CD4-positive, alpha-beta T cell treated with Interleukin-12 subunit alpha and Interleukin-12 subunit beta, for 1 hour (primary cell): ENCODE results near the gene SMARCA2.

Experiments
- DNase-seq: peaks from one replicate; pipeline ENCODE4 v3.0.0-alpha.2; 2020

The SMARCA2 gene

DNA sequence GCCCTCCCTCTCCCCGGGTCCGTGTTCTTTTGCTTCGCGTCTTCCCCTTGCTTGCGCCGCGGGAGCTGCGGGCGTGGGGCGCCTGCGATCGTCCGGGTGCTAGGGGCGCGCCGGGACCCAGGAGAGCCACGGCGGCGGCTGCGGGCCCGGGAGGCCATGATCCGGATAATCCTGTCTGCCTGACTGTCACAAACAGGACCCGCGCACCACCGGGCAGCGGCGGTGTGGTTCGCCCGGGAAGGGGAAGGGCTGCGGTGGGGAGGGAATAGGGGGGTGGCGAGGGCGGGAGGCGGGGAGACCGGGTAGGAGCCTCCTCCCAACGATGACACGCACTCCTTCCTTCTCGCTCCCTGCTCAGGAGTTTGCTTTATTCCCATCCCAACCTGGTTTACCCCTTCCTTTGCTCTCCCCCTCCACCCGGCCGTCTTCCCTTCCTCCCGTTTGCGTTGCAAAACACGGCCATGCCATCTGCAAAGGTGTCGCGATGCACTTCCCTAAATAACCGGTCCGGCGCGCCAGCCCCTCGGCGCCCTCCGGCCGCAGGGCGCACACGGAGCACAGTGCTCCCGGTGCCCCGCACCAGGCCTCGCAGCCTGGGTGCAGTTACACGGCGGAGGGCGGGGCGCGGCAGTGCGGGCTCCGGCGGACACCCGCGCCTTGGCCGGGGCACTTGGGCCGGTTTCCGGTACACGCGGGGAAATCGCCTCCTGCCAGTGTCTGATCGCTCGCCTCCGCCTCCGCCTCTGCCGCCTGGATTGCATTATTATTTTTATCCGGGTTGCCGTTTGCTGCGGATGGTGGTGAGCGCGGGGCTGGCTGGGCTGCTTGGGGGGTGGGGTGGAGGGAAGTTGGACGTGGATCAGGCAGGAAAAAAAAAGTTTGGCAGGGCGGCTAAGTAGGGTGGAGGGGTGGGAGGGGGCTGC is 1.5 kb downstream of the SMARCA2 start:
- DNase-seq, result peak; percentile 66

DNA sequence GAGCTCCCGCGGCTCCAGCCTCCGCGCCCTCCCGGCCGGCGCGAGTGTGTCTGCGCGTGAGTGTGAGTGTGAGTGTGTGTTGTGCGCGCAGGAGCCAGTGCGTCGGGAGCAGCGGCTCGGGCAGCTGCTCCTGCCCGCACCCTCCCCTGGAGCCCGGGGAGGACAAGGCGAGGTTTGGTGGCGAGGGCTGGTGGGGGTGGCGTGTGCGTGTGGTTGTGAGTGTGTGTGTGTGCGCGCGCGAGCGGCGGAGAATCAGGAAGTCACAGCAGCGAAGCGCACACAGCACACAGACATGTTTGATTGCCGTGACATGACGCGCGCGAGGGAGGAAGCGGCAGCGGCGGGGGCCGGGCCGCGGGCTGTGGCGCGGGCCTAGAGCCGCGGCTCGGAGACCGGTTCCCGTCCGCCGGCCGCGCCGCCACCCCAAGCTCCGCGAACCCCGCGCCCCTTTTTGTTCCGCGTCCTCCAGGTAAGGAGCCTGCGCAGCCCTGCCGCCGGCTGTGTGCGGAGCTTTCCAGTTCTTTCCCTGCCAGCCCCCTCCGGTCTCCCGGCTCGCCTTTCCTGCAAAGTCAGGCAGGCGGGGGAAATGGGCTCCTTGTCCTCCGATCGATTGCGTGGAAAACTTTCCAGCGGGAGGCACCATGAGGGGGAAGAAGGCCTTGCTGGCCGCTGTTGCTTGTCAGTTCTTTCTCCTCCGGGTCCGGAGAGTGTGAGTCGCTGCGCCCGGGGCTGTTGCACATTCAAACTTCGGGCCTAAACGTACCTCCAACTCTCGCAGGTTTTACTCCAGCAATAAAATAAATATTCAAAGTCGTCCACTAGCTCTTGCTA is 2.4 kb downstream of the SMARCA2 start:
- peak; percentile 87 for DNase-seq

DNA sequence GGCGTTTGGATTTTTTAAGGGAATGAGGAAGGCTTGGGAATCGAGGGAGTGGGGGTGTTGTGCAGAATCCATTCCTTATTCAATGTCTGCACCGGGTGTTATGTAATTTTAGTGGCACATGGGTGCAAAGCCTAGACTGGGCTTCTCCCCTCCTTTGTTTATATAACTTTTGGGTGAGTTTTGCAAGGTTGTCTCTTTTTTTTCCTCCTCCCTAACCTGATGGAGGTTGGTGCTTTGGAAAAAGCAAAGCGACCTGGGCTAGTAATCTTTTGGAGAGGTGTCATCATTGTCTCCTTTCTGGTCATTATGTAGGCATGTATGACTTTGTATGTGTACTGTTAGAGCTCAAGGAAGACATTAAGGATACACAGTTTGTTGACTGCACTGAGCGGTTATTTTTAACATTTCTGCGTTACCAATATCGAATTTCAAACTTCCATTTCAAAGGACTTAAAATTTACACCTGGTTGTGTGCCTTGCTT is 3.1 kb downstream of the SMARCA2 start:
- DNase-seq, result peak; percentile 13

DNA sequence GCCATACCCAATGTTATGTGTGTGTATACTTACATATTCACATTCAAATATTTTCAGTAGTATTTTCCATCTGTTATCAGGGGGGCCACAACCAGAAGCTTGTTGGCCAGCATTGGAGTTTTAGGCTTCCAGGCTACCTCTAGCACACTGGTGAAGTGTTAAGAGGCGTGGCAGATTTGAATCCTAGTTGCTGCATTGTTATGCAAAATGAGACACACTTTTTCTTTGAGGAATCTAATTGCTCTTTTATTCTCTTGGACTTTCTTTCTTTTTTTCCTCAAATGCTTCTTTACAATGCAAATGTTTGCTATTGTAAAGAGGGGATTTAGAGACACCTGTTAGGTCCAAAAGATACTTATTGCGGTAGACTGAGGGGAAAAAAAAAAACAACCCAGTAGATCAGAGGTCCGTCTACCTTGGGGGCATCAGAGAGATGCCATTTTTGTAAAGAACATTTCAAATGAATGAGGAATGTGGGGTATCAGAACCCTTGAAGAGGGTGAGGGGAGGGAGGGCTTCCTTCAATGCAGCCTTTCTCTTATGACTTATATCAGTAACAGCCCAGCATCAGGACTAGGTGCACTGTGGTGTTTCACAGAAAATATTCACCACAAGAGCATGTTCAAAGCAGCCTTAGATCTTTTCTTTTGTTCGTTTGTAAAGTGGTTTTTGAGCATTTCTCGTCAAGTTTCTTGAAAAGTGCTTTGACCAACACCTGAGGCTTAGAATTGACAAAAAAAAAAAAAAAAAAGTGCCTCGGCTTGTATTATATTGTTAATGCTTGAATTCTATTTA is 3.8 kb downstream of the SMARCA2 start:
- DNase-seq, result peak; percentile 66

DNA sequence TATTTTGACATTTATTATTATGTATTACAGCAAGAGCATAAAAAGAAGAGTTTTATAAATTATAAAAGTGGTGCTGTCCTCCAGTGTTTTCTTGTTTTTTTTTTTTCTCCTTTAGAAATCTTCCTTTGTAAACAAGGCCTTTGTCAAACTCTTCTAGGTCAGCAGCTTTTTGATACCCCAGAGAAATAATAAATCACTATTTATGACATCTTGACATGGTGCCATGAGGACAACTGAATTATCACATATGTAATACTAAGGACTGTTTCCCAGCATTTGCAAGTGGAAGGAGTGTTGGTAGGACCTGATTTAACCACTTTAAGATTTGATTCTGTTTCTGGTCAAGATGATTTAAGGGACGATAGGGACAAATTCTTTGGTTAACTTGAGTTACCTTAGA is 4.6 kb downstream of the SMARCA2 start:
- DNase-seq, result no peak

DNA sequence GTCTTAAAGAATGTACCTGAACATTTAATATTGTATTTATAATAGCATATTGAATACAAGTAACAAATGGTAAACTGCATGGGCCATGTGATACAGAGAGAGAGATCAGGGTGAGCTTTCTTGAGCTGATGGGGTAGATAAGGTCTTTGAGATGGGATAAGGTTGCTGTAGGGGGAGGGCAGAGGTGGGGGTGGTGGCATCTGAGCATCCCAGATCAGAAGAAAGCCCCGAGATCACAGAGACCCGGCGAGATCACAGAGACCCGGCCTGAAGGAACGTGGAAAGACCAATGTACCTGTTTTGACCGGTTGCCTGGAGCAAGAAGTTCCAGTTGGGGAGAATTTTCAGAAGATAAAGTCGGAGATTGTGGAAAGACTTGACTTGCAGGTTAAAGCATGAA is 6.6 kb downstream of the SMARCA2 start:
- peak; percentile 20 for DNase-seq

DNA sequence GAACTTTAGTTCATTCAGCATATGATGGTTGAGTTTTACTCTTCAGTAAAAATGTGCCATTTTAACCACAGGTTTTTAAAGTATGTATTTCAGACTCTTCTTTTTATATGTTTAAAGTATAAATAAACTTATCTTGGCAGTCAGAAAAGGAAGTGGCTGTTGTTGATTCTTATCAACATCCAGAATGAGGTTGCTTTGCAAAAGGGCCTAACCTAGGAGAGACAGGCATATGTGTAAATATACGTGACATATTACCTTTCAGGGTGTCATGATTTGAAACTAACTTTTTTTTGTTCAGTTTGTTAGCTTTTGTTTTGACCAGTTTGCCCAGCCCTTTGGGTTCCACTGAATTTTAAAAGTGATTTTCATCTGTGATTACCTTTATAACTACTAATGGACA is 7.4 kb downstream of the SMARCA2 start:
- DNase-seq, result peak; percentile 65

DNA sequence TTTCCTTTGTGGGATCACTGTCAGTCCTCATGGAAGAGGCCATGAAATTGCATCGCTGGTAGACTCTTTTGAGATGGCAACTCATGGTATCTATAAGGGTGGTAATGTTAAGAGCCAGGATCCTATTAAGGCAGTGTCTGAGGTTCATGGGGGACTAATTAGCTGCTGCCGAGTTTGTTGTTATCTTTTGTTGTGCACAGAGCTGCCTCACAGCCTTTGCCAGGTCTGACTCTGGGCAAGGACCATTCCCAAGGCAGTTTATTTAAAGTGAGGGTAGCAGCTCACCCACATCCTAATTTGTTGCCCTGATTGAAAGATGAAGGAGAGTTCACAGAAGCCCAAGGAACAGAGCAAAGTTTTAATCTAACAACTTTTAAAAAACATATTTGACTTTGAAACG is 7.9 kb downstream of the SMARCA2 start:
- no peak for DNase-seq

DNA sequence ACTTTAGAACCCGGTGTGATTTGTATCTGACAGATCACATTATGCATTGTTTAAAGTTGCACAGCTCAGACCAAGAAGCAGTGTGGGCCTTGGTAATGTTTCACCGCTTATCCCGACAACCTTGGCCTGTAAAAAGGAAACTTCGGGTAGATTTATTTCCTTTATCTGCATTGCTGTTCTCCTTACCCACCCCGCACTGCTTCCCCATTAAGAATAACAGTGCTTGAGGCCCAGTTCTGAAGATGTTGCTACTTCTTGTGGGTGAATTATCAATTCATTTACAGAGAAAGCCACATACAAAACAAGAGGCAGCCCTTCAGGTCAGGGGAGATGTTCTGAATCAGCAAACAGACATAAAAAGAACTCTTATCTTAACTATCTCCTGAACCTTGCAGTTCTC is 8.4 kb downstream of the SMARCA2 start:
- peak; percentile 11 for DNase-seq

DNA sequence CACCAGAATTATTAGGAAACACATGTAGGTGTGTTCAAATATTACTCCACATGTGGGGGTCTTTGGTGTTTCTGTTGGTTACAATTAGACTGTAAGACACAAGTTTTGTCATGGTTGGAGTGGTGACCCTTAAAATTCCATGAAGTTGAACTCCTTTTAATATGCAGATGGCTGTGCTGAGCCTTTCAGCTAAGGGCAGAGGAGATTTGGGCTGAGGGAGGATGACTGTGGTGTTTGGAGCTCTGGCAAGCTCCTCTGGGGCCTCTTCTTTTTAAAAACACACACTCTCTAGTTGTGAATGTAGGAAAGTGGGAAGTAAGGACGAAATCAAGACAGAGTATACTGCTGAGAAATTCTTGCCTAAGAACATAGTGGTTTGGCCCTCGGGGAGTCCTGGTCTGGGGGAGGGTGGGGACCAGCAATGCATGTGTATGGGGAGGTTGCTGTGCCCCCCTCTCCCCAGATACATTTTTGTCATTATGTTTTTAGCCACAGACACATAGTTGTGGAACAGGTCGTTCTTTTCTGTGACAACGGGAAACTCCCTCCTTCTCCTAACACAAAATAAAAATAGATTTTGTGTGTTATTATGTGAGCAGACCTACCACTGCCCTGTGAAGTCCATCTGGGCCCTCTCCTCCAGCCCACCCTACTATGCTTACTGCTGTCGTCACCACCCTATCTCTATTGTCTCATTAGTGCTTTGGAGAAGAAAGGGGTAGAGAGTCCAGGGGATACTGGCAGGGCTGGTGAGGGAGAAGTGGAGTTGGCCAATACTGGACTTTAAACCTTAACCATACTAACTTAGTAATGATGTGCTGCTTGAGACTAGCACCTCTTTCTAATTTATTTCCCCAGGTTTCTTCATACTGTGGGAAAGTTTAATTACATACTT is 10.0 kb downstream of the SMARCA2 start:
- DNase-seq, result no peak

DNA sequence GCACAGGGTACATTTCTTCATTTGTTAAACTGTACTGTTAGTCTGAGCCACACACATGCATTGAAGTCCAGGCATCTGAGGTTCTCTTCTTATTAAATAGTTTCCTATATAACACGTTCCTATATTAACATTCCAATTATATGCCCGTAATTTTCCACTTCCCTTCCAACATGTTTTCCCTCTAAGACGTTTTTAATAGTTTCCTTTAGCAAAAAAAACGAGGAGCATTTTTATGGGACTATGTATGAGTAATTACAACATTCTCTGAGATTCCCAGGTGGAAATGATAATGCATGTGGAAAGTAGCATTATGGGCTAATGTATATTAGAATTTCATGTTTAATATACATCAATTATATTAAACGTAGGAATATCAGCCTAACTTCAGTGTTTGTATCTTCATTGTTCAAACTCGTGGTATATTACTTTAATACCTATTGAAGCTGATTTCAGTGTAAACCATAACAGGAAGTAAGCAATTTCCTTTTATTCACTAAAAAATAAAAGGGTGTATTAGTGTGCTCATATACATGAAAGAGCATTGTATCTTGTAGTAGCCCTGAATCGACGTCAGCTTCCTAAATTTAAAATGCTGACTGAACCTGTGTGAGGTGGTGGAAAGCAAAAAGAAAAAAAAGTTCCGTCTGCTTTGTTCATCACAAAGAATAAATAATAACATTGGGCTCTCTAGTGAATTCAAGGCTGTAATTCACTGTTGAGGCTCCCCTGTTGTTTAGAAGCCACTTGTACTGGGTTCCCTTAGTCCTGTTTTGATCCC is 11.3 kb downstream of the SMARCA2 start:
- DNase-seq, result peak; percentile 61

DNA sequence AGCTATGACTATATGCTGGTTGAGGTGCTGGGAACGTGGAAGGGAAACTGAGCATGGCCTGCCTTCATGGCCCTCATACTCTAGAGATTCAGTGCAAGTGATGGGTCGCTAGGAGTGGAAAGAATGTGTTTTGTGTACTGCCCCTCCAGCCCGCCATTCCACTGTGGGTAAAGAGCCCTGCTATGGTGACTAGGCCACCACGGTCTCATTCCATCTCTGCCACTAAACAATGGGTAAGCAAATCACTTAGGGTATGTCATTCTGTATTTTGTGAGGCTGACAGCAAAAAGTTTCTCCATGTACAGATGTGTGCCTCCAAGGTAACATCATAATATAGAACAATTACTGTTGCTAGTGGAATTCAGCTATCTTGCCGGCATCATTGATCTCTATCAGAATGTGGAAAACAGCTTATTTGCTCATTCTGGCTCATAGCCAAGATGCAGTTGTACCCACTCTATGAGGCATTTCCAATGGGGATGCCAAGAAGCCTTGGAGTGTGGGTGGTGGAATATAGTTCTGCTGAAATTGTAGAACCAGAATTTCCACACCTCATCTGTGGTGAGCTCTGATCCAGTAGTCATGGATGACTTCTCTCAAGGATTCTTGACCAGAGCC is 12.5 kb downstream of the SMARCA2 start:
- no peak for DNase-seq

DNA sequence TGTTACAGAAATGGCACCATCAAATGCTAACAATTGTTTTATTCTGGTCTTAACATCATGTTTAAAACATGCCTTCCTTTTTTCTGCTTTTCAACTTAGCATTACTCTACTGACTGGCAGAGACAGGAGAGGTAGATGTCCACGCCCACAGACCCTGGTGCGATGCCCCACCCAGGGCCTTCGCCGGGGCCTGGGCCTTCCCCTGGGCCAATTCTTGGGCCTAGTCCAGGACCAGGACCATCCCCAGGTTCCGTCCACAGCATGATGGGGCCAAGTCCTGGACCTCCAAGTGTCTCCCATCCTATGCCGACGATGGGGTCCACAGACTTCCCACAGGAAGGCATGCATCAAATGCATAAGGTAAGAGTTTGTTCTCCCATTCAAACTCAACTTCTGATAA is 13.7 kb downstream of the SMARCA2 start:
- DNase-seq, result no peak

DNA sequence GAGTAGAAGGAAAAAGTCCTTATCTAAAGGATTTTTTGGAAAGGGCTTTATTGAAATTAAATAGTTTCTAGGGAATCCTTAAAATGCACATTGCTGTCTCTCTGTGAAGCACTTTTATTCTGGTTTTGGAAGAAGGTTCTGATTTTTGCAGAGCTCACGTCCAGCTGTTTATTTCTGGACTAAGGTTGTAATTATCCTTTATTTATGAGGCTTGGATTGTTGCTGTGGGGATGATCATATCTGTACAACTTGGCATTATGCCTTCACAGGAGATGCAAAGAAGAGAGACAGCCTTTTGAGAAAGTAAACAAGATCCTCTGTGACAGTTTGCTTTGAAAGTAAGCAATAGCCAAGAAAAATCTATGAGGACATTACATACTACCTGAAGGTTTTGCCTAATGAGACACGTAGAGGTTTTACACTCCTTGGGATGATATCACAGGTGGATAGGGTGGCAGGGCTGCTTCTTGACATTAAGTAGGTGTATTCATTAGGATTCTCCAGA is 14.6 kb downstream of the SMARCA2 start:
- no peak for DNase-seq

DNA sequence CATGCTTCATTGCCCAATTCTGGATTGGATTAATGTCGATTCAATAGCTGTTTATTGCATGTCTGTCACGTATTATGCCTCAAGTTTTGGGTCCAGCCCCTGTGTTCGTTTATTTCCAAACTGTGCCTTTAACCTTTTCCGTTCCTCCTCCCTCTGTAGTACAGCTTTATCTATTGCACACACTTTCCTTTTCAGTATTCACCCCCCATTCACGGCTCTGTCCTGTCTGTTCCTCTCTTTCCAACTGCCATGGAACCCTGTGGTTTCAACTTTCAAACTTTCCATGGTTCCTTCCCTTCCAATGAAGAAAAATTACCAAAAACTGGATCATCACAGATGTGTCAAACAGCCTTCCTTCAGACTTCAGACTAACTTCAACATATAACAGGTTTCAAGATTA is 17.1 kb downstream of the SMARCA2 start:
- no peak for DNase-seq

DNA sequence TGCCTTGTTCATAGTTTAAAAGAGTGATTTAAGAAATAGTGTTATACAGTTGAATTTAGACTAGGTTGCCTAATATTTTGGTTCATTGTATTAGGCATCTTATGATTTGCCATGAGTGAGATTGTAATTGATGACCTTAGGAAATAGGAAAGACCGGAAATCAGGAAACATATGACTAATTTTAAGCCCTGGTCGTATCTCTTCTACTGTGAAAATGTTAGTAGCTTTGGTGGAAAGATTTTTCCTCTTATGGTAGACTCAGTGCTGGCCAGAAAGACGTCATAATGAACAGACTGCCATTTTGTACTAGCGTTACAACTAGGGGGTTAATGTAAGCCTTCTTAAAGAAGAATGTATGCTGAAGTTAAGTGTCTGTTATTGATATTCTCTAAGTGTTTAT is 21.7 kb downstream of the SMARCA2 start:
- DNase-seq, result no peak

DNA sequence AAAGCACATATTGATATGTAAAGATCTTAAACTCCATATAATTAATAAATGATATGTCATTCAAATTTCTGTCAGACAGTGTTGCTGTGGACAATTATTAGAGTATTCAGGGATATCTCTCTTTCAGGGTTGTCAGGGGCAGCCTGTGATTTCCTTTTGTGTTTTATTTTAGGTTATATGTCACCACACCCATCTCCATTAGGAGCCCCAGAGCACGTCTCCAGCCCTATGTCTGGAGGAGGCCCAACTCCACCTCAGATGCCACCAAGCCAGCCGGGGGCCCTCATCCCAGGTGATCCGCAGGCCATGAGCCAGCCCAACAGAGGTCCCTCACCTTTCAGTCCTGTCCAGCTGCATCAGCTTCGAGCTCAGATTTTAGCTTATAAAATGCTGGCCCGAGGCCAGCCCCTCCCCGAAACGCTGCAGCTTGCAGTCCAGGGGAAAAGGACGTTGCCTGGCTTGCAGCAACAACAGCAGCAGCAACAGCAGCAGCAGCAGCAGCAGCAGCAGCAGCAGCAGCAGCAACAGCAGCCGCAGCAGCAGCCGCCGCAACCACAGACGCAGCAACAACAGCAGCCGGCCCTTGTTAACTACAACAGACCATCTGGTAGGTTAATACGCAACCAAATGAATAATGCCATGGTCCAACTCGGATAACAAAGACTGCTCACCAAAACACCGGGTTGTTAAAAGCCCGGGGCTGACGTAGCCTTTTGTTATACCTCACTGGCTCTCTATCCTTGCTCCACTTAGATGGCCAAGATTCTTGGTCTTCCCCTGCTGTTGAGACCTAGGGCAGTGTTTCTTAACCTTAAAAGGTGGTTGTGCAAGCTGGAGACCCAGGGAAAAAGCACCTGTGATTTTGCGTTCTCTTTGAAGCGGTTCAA is 24.4 kb downstream of the SMARCA2 start:
- DNase-seq, result no peak

DNA sequence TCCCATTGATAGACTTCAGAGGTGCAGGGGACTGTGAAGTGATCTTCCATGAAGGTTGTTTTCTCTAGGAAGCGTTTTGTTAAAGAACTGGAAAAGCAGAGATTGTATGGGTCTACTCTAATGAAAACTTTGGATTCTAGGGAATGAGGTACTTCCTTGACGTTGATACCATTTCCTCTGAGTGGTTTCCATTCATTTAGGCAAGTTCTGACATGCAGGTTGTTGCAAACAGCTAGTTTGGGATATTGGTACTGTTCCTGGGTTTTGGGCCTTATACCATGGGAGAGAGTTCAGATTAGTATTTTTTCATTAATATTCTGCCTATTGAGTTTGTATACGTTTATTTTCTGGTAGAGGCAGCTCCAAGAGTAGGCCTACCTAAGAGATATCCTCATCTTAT is 25.7 kb downstream of the SMARCA2 start:
- DNase-seq, result no peak

DNA sequence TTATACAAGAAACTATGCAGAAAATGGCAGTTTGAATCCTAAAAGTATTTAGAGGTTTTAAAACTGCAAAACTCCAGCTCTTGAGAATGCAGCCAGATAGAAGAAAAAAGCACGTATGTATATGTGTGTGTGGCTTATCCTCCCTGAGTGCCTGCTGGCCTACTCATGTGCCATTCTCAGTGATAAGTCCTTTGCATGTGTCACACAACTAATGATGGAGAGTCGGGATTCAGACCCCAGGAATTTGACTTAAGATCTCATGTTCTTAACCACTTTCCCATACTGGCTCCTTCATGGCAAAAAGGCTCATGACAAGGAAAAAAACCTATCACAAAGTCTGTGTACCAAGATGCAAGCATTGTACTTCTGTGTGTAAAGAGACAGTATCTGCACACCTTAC is 26.6 kb downstream of the SMARCA2 start:
- no peak for DNase-seq
